Activated T-helper 9 cell treated with anti-CD3 and anti-CD28 coated beads, Interleukin-2, amount 50 U/mL, for 16 hours (primary cell): ENCODE results near the gene ZNF280A.
"Not testable (repeated sequence)": the region's sequence is repeated elsewhere in the genome, so short reads cannot be mapped to it uniquely, and the experiment has no call there.

ENCODE experiments used
- DNase-seq: peaks from one replicate; pipeline ENCODE4 v3.0.0-alpha.2; 2020; ENCODE audit warnings: low read depth

Gene ZNF280A

DNA sequence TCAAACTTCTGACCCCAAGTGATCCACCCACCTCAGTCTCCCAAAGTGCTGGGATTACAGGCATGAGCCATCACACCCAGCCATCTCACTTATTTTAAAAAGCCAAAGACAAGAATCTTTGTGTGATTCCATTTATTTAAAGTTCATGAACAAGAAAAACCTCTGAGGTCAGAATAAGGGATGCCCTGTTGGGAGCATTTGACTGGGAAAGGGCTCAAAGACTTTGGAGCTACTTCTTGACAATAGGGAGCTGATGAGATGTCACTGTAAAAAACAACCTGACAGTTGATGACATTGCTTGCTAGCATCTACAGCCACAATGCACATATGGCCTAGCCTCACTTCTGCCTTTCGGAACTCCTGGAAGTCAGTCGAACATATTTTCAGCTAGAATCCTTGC is 6.5 kb downstream of the ZNF280A start:
- DNase-seq: no peak

DNA sequence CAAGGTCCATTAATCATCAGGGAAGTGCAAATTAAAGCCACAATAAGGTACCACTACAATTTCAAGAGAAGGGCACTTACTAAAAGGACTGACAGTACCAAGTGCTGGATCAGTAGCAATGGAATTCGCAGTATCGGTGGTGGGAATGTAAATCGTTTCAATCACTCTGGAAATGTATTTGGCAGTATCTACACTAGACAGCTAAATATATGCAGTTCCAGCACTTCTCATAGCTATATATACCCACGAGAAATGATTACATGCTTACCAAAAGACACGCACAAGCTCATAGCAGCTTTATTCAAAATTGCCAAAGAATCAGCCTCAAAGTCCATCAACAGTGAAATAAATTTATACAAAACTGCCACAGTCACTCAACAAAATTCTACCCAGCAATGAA is 7.1 kb downstream of the ZNF280A start:
- no peak for DNase-seq

DNA sequence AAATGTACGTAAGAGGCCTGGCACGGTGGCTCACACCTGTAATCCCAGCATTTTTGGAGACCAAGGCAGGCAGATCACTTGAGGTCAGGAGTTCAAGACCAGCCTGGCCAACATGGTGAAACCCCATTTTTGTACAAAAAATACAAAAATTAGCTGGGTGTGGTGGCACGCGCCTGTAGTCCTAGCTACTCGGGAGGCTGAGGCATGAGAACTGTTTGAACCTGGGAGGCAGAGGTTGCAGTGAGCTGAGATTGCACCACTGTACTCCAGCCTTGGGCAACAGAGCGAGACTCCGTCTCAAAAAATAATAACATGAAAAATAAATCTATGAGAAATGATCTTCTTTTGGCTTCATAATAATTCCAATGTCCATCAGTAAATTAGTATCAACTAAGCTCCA is 9.2 kb downstream of the ZNF280A start:
- DNase-seq: not testable (repeated sequence)

DNA sequence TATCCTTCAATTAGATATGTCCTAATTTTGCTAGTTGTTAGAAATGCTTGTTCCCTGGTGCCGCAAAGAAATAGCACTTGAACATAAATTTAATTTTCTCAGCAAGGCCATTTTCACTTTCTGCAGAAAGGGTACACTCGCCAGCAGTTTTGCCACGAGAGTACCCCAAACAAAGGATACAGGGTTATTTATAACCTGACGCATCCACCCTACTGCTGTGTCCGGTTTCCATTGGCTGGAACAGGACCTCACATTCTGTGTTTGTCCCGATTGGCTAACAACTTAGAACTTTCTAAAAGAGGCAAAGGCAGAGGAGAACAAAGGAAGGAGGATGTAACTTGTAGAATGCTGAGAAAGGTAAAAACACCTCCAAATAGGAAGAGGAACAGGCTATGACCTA is 10.2 kb downstream of the ZNF280A start:
- not testable (repeated sequence) for DNase-seq

DNA sequence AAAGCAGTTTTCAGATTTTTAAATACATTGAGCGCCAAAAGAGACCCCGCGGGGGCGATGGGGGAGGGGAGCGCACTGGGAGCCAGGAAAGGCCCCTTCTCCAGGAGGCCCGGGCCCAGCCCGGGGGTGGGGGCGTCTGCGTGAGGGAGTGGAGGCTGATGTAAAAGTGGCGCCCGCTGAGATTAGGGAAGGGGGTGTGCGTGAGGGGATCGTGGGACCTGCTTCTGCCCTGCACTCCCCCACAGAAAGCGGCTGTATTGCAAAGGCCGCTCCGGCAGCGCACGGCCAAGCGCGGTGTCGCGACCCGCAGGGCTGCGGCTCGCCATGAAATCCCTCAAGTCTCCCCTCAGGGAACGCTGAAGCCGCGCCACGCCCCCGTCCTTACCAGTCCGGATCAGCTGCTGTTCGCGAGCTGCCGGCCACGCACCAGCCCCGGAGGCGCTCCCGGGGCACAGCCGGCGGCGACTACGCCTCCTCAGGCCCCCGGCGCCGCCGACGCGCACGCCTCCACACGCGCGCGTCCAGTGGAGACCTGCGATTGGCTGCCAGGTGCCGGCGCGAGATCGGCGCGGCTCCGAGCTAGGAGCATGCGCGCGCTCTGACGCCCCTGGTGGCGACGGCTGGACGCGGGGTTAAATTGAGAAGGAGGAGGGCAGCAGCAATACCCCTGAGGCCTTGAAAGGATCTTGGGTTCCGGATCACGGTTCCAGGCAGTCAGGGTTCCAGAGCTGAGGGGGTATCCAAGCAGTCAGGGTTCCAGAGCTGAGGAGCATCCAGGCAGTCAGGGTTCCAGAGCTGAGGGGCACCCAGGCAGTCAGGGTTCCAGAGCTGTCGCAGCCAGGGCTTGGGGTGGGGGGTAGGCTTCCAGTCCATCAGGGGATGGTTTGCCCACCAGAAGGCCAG is 11.5 kb downstream of the ZNF280A start, which contains the start of gene ZNF280B:
Gene ZNF280B, minus strand, starts transcription at position 469 of the 903 bp plus-strand sequence. CDS start 19,344 bp downstream, outside the sequence.
- peak; percentile 72 for DNase-seq

DNA sequence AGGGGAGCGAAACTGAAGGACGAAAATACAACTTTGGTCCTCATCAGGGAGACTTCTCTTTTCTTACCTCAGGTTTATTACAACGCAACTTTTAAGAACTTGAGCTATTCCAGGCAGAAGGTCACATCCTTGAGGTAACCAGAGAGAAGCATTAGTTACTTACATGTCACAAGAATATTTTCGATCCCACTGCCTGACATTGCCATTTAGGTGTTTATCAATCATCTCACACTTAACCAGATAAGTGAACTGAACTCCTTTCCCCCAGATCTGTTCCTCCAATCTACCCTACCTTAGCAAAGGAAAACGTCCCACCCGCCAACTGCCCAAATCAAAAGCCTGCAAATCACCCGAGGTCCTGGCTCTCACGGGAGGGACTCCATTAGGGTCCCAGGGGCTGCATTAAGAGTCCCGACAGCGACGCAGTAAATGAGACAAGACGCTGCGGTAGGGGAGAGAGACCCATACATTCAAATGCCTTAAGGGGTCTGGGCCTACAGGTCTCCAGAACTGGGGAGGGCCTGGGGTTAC is 12.3 kb downstream of the ZNF280A start:
- no peak for DNase-seq

DNA sequence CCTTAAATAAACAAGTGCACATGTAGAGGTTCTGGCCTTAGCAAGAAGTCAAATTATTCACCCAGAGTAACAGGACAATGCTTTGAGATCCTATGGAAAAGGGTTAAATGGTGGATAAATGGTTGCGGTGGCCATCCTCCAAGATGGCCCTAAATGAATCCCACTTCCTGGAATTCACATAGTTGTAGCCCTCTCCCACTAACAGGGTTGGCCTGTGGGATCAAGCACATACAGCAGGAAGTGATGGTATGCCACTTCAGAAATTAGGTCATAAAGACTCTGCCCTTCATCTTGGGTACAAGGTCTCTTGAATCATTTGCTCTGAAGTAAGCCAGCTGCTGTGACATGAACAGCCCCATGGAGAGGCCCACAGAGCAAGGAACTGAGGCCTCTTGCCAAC is 13.3 kb downstream of the ZNF280A start:
- no peak for DNase-seq

DNA sequence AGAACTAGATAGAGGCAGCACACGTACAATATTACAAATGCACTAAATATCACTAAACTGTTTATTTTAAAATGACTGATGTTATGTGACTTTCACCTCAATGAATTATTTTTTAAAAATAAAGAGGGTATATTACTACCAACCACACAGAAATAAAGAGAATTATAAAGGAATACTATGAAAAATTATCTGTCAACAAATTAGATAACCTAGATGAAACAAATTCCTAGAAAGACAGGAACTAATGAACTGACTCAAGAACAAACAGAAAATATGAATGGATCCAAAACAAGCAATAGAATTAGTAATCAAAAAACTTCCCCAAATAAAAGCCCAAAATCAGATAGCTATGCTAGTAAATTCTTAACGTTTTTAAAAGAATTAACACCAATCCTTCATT is 21.8 kb downstream of the ZNF280A start:
- no peak for DNase-seq

DNA sequence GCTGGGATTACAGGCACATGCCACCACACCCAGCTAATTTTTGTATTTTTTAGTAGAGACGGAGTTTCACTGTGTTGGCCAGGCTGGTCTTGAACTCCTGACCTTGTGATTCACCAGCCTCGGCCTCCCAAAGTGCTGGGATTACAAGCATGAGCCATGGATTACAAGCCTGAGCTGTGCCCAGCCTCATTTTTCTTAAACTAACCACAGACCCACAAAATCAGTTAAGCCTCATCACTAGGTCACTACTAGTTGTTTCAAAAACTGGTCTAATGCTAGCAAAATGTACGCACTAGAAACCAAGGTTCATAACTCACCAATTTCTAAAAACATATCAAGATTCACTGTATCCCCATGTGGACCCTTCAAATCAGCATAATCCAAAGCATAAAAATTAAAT is 28.5 kb downstream of the ZNF280A start:
- not testable (repeated sequence) for DNase-seq

DNA sequence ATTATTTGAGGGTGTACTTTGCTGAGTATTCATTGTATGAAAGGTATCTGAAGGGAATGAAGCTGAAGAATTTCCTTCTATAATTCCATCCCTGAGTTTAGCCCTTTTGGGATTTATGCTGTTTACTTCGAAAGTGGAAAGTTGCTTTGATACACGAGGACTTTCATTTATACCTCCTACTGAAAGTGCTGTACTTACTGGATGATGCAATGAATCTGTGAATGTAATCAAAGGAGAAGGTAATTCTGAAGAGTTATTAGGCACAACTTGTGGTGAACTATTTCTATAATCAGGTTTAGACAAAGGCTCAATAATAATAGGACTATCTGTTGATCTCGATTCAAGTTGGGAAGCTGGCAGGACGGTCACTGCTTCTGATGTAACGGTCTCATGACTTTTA is 31.3 kb downstream of the ZNF280A start:
- DNase-seq: no peak

DNA sequence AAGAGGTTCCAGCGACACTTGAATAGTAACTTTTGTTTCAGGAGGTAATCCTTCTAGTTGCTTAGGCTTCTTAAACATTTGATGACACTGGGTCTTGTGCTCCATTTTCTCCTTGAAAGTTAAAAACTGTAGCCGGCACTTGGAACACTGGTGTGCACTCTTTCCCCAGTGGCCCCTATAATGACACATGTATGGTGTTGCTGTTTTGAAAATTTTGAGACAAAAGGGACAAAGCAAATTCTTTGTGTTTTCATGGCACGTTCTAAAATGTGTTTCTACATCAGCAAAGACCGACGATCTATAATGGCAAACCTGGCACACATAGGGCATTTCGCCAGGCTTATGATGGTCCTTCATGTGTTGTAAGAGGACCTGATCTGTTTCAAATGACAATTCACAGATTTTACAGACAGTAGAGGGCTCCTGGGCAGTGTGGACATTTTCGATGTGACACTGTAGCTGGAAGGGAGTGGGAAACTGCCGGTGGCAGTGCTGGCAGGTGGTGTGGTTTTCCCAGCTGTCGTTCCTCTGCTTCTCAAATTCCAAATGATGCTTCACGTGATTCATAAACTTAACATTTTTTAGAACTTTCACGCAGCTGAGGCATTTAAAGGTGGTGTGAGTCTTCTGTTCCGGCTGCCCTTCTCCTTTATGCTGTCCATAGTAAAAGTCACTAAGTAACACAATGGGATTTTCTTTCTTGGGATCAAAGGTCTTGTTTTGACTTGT is 32.0 kb downstream of the ZNF280A start:
- no peak for DNase-seq

DNA sequence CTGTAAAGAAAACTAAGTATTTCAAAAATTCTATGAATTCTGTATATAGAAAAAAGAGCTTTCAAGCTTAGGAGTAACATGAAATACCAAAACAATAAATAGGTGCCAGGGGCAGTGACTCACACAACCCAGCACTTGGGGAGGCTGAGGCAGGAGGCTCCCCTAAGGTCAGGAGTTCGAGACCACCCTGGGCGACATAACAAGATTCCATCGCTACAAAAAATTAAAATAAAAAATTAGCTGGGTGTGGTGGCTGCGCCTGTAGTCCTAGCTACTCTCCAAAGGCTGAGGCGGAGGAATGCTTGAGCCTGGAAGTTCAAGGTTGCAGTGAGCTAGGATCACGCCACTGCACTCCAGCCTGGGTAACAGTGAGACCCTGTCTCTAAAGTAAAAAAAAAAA is 33.0 kb downstream of the ZNF280A start:
- no peak for DNase-seq

DNA sequence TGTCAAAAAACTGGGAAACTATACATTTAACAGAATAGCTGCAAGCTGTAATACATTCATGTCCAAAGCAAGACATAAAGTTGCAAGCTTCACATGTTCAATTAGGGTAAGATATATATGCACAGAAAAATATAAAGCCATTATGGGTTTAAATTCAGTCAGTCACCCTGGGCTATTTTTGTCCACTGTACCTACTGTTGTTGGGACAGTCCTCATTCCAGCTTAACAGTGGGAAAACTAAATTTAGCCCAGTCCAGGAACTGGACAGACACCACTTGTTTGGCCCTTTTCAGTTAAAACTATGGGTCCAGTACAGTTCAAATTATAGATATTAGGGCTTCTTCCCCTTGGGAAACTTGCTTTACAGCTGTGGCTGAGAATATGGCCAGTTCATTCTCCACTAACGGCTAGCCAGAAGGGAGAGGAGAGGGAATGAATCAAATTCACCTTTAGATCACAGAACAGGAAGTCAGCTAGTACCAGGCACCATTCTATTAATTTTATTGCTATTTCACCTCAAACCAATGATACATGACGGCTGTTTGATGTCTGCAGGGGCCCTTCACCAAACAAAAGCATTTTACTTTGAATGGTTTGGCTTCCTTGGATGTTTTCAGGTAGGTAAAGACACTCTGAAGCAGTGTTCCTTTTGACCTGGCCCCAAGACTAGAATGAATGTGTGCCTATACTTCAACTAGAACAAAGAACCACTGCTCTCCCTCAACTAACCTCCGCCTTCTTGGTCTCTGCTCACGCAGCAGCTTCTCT is 33.8 kb downstream of the ZNF280A start:
- DNase-seq: no peak

DNA sequence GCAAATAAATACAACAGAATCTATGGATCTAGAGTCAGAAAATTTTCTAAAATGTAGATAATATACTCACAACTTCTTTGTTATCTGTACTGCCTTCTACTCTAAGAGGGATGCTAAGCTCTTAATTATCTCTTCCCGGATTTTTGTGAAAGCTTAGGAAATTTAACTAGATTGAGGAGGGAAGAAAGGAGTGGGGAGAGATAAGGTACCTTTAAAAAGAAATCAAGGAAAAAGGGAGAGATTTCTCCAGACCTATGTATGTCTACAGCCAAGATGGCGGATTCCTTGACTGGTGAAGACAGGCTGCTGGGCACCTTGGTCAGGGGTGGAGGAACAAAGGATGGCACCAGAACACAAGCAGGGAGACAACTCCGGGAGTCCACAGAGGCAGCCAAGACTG is 34.5 kb downstream of the ZNF280A start:
- no peak for DNase-seq

DNA sequence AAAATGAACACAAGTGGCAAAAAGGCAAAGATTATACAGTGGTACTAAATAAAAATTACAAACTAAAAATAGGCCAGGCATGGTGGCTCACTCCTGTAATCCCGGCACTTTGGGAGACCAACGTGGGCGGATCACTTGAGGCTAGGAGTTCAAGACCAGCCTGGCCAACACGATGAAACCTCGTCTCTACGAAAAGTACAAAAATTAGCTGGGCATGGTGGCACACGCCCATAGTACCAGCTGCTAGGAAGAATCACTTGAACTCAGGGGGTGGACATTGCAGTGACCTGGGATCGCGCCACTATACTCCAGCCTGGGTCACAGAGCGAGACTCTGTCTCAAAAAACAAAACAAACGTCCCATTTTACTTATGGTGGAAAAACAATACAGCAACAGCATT is 36.0 kb downstream of the ZNF280A start:
- DNase-seq: no peak

DNA sequence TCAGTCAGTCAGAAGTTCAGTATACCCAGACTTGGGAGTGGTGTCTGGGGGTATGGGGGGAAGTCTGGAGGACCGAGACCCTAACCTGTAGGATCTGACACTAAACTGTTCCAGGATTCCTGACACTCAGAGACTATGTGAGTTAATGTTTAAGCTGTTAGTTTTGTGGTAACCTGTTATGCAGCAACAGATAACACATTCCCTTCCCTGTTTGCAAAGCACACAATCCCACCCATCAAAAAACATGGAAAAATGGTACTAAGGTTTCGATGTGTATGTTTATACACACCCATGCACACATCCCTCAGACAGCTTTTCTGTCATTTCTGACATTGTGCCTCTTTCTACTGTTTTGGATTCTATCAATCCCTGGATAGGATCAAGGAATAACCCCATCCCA is 39.1 kb downstream of the ZNF280A start:
- no peak for DNase-seq

DNA sequence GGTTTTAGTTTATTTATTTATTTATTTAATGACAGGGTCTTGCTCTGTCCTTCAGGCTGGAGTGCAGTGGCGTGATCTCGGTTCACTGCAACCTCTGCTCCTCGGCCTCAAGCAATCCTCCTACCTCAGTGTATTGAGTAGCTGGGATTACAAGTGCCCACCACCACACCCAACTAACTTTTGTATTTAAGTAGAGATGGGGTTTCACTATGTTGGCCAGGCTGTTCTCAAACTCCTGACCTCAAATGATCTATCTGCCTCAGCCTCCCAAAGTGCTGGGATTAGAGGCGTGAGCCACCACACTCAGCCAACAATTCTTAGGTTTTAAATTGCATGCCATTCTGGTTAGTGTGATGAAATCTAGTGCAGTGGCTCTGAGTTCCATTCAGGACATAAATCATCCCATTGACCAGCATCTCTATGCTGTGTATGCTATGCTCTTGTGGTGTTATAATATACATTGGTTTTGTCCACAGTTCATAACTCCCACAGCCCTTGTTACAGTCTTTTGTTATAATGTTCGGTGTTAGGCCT is 40.0 kb downstream of the ZNF280A start:
- no peak for DNase-seq

DNA sequence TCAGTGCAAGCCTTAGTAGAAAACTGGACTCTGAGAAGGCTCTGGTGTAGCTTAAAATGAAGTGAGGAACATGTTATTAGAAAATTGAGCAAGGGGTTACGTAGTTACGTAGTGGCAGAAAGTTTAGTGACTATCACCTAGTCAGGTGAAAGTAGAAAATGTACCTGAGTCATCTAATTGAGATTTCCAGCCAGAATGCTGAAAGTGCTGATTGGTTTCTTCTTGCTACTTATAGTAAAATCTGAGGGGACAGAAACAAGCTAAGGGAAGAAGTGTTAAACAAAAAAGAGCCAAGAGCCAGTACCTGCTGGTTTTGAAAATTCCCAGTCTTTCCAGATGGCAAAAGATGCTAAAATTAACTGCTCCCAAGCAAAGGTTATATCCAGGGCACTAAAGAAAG is 41.0 kb downstream of the ZNF280A start:
- DNase-seq: no peak

DNA sequence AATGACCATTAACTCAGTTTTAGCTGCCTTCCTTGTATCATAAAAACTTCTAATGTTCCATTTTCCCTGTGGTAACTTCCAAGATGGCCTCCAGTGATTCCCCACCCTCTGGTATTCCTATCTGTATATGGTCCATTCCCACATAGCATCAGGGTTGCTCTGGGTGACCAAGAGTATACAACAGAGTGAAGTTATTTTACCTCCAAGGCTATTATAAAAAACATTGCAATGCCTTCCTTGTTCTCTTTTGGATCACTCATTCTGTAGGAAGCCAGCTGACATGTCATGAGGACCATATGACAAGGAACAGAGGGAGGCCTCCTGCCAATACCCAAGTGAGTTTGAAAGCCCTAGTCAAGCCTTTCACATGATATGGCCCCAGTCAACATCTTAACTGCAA is 41.6 kb downstream of the ZNF280A start:
- no peak for DNase-seq

DNA sequence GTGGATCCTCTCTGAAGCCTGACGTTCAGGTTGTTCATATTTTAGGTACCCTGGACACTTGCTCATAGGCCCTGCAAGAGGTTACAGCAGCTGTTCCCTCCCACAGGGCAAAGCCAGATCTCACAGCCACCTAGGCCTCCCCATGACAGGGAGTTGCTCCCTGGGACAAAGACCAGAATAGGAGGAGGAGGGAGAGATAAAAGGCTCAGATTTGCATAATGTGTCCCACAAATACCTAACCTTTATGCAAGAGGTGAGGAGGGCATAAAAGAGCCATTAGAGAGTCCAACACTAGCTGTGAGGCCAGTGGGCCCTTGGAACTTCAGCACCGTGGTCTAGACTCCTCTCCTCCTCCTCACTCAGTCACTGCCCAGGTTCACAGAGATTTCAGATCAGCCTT is 45.3 kb downstream of the ZNF280A start:
- DNase-seq: no peak

DNA sequence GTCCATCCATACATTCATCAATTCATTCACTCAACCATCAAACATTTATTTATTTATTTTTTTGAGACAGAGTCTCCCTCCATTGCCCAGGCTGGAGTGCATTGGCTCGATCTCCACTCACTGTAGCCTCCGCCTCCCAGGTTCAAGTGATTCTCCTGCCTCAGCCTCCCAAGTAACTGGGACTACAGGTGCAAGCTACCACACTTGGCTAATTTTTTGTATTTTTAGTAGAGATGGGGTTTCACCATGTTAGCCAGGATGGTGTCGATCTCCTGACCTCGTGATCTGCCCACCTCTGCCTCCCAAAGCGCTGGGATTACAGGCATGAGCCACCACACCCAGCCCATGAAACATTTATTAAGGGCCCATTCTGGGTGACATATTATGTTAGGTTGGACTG is 49.0 kb downstream of the ZNF280A start:
- not testable (repeated sequence) for DNase-seq

DNA sequence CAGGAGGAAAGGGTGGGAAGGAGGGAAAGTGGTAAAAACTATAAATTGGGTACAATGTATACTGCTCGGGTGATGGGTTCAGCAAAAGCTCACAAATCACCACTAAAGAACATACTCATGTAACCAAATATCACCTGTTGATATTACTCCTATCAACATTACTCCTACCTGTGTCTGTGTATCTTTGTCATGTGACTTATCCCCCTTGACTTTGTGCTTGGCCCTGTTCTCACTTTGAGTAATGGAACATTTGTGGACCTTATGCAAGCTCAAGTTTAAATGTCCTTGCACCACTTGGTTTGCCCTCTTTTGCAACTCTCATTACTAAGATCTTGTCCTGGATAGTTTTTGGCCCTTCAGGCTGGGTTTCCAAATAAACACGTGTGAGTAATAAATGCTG is 50.5 kb downstream of the ZNF280A start:
- DNase-seq: no peak
